ENCODE results near the gene ZBTB8A. TPM values are rescaled to one million over a fixed set of nuclear protein-coding genes. Genes with fewer than 3 reads are reported as not detected.

ZBTB8A gene
- total and polyA plus RNA-seq, 10 of the 15 experiments (the other 5 are each of a cell fraction or from before 2014, with no cell fraction given) = 0.48 to 4.7 (median 2.4) TPM

DNA sequence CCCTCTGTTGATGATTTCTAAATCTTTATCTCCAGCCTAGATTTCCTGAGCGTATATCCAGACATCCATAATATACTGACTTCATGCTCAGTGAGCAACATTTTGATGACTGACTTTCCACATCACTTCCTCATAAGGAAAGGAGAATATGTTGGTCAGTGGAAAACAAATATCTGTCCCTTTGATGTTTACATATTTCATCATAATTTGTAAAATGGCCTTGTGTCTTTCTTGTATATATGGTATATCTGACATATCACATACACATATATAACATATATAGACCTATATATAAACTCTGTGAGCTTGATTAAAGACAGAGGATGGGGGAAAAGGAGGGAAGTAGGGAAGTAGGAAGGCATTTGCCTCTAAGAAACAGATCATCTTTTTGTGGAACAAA lies 18.6 kb downstream of the ZBTB8A start:
- in situ Hi-C loops (cut with MboI) = no loop called here
- H3K79me2 ChIP-seq (ENCODE audit: control insufficient read depth, insufficient read depth, low read length) = no peaks in the 10 kb centered on the region
- SMC1A ChIA-PET (ENCODE audit: uncharacterized antibody, unreplicated experiment) = interaction anchor here (0.5 kb wide), 1 partner anchor 1231 kb away, joined by 3 read pairs; no protein-coding TSS in a partner anchor
- no peak overlapping the region for H2AFZ ChIP-seq (ENCODE audit: control insufficient read depth, low read depth, low read length)
- 40% methylated on average over 1 of the region's 1 CpG for WGBS (ENCODE audit: insufficient coverage, insufficient replicate concordance, low lambda C conversion rate, missing lambda C conversion rate)
- POLR2A ChIA-PET = no interaction called here
- intact Hi-C loops (cut with micrococcal nuclease; ENCODE audit: unreplicated experiment) = no loop called here
- DNase-seq (ENCODE audit: low read depth, low spot score) = no peak
- CTCF ChIA-PET = interaction anchor here (1.3 kb wide), 1 partner anchor 38 kb away, joined by 3 read pairs; no protein-coding TSS in a partner anchor
- TF ChIP-seq SPI1 (IDR thresholded peaks at IDR 0.05; ENCODE audit: borderline replicate concordance, insufficient read depth, low read depth, low read length) = no peak
- TF ChIP-seq, protein P1, sequence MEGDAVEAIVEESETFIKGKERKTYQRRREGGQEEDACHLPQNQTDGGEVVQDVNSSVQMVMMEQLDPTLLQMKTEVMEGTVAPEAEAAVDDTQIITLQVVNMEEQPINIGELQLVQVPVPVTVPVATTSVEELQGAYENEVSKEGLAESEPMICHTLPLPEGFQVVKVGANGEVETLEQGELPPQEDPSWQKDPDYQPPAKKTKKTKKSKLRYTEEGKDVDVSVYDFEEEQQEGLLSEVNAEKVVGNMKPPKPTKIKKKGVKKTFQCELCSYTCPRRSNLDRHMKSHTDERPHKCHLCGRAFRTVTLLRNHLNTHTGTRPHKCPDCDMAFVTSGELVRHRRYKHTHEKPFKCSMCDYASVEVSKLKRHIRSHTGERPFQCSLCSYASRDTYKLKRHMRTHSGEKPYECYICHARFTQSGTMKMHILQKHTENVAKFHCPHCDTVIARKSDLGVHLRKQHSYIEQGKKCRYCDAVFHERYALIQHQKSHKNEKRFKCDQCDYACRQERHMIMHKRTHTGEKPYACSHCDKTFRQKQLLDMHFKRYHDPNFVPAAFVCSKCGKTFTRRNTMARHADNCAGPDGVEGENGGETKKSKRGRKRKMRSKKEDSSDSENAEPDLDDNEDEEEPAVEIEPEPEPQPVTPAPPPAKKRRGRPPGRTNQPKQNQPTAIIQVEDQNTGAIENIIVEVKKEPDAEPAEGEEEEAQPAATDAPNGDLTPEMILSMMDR (IDR thresholded peaks at IDR 0.05 in 2 of 3, conservative IDR thresholded peaks at IDR 0.05 in 1 of 3; ENCODE audit: control insufficient read depth in 2 of 3, extremely low read depth in 1 of 3, insufficient read depth in 1 of 3, low read depth in 3 of 3, low read length in 3 of 3) = no peak
- TF ChIP-seq TCF12 (IDR thresholded peaks at IDR 0.05; ENCODE audit: low read depth, low read length) = no peak
- no peak for TF ChIP-seq RFX5 (IDR thresholded peaks at IDR 0.05; ENCODE audit: low read depth, low read length)
- no peak for TF ChIP-seq RBBP5 (conservative IDR thresholded peaks at IDR 0.05)
- no peak for TF ChIP-seq RELA (IDR thresholded peaks at IDR 0.05; ENCODE audit: borderline replicate concordance, partially characterized antibody)
- TF ChIP-seq POLR2A (IDR thresholded peaks at IDR 0.05; ENCODE audit: low read depth, low read length) = no peak
- TF ChIP-seq SIX5 (IDR thresholded peaks at IDR 0.05; ENCODE audit: low read depth, low read length, severe bottlenecking) = no peak
- TF ChIP-seq PML (IDR thresholded peaks at IDR 0.05; ENCODE audit: low read length) = no peak
- TF ChIP-seq, protein P2, sequence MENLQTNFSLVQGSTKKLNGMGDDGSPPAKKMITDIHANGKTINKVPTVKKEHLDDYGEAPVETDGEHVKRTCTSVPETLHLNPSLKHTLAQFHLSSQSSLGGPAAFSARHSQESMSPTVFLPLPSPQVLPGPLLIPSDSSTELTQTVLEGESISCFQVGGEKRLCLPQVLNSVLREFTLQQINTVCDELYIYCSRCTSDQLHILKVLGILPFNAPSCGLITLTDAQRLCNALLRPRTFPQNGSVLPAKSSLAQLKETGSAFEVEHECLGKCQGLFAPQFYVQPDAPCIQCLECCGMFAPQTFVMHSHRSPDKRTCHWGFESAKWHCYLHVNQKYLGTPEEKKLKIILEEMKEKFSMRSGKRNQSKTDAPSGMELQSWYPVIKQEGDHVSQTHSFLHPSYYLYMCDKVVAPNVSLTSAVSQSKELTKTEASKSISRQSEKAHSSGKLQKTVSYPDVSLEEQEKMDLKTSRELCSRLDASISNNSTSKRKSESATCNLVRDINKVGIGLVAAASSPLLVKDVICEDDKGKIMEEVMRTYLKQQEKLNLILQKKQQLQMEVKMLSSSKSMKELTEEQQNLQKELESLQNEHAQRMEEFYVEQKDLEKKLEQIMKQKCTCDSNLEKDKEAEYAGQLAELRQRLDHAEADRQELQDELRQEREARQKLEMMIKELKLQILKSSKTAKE (IDR thresholded peaks at IDR 0.05; ENCODE audit: low read depth, poor library complexity, severe bottlenecking) = no peak
- TF ChIP-seq, protein P3, sequence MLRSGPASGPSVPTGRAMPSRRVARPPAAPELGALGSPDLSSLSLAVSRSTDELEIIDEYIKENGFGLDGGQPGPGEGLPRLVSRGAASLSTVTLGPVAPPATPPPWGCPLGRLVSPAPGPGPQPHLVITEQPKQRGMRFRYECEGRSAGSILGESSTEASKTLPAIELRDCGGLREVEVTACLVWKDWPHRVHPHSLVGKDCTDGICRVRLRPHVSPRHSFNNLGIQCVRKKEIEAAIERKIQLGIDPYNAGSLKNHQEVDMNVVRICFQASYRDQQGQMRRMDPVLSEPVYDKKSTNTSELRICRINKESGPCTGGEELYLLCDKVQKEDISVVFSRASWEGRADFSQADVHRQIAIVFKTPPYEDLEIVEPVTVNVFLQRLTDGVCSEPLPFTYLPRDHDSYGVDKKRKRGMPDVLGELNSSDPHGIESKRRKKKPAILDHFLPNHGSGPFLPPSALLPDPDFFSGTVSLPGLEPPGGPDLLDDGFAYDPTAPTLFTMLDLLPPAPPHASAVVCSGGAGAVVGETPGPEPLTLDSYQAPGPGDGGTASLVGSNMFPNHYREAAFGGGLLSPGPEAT (IDR thresholded peaks at IDR 0.05; ENCODE audit: low read depth) = no peak
- no peak for TF ChIP-seq DPF2 (IDR thresholded peaks at IDR 0.05)
- H3K4me2 ChIP-seq (ENCODE audit: control insufficient read depth, insufficient read depth) = no peak overlapping the region
- no TSS peak for BruUV-seq (replicated peaks)
- no peaks in the 10 kb centered on the region for H3K36me3 ChIP-seq (ENCODE audit: control insufficient read depth in 2 of 2, insufficient read depth in 2 of 2, low read length in 1 of 2)
- H3K9me3 ChIP-seq (replicated peaks; ENCODE audit: control insufficient read depth, insufficient read depth, low read length) = no peaks in the 10 kb centered on the region
- RAD21 ChIA-PET (ENCODE audit: unreplicated experiment) = no interaction called here
- ATAC-seq = no peak
- no peak overlapping the region for H3K4me3 ChIP-seq
- no peak overlapping the region for H3K9ac ChIP-seq (ENCODE audit: control insufficient read depth, insufficient read depth, low read length)
- no peak for FAIRE-seq
- H3K27me3 ChIP-seq (replicated peaks in 1 of 2; ENCODE audit: control insufficient read depth in 2 of 2, insufficient read depth in 2 of 2, low read length in 1 of 2) = no peaks in the 10 kb centered on the region
- H3K4me1 ChIP-seq (ENCODE audit: control insufficient read depth, insufficient read depth, low read length) = no peaks in the 10 kb centered on the region
- no peak overlapping the region for H3K27ac ChIP-seq (ENCODE audit: control insufficient read depth, insufficient read depth)
- H4K20me1 ChIP-seq (ENCODE audit: control insufficient read depth, insufficient read depth) = no peaks in the 10 kb centered on the region
